Stimulated activated CD4-positive, alpha-beta T cell treated with anti-CD3 and anti-CD28 coated beads, Interleukin-1b, Interleukin-23, amount 100 ng/mL, for 24 hours (primary cell): Measurements from ENCODE around the gene GCKR.

Experiments
- DNase-seq, 4 experiments: peaks; one replicate each; pipeline ENCODE4 v3.0.0-alpha.2; 2020; ENCODE audit warnings: low read depth in 4 of 4, low spot score in 1 of 4

Gene GCKR

GRCh38 chr2:27572439-27572838 is 75.8 kb downstream of the GCKR start:
- no peak for DNase-seq

DNA sequence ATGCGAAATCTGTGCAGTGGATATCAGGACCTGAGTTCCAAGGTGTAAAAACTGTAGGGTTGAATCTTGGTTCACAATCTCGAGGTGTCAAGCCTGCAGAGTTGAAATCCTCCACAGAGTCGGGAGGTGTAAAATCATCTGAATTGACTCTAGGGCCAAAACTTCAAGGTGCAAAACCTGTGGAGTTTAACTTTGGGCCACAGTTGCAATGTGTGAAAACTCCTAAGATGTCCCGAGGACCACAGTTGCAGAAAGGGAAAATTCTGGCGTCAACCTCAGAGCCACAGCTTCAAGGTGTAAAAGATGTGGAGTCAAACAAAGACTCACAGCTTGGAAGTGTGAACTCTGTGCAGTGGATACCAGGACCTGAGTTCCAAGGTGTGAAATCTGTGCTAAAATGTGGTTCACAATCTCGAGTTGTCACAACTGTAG is 76.4 kb downstream of the GCKR start:
- no peak for DNase-seq
